Stimulated activated CD8-positive, alpha-beta memory T cell treated with anti-CD3 and anti-CD28 coated beads, Interleukin-4, amount 100 ng/mL, for 48 hours (primary cell): ENCODE results near the gene TP73.

Experiments
- DNase-seq: peaks from one replicate; pipeline ENCODE4 v3.0.0-alpha.2; 2020

The TP73 gene

DNA sequence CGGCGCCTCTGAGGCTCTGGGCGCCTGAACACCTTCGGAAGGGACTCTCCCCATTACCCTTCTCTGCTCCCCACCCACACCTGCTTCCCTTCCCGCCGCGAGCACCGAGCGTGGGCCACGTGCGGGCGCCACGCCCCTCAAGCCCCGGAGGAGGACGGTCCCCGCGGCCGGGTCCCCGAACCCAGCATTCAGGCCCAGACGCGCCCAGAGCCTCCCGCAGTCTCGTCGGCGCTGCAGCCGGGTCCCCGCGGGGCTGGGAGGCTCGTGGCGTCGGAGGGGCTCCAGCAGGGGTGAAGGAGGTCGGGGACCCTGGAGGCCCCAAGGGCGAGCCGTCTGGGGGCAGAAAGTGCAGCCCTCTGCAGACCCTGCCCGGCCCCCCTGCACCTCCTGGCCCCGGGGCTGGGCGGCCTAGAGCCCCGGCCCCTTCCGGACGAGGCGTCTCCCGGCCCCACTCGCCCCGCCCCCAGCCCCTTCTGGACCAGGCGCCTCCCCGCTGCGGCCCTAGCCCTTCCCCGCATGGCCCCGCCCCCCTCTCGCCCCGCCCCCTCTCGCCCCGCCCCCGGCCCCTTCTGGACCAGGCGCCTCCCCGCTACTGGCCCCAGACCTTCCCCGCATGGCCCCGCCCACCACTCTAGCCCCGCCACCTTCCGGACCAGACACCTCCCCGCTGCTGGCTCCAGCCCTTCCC lies 119.9 kb downstream of the TP73 start:
- DNase-seq = peak; percentile 92

DNA sequence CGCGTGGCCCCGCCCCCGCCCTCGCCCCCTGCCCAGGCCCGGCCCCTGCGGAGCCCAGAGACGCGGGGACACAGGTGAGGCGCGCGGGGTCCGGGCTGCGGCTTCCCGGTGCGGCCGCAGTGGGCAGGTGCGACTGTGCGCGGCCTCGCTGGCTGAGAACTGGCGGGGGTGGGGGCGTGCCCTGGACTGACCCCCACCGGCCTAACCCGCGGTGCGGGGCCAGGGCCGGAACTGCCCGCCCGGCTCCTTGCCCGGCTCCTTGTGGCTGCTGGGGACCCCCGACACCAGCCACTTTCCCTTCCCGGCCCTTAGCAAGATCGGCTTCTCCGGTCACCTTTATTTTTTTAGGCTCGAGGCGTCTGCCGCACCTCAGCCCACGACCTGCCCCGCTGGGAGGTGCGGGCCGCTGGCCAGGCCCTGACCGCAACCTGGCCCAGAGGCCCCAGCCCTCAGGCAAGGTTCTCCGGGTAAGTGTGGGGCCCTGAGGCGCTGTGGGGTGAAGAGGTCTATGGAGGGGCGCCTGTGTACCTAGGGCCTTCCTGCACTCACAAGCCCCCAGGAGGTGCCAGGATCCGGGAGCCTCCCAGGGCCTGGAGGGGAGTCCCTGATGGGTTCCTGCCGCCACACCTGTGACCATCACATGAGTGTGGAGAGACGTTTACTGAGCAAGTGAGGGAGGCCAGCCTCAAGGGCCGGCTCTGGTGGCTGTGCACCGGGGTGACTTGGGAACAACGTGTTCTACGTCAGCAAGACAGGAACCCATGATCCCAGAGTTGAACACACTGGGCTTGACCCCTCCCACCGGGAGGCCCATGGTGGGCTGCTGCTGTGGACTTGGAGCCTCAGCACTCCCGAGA lies 120.6 kb downstream of the TP73 start, which contains the start of gene SMIM1:
SMIM1 (plus strand) TSS at position 35 of the 857 bp plus-strand sequence. CDS start 2,625 bp downstream, outside the sequence.
- DNase-seq = no peak

DNA sequence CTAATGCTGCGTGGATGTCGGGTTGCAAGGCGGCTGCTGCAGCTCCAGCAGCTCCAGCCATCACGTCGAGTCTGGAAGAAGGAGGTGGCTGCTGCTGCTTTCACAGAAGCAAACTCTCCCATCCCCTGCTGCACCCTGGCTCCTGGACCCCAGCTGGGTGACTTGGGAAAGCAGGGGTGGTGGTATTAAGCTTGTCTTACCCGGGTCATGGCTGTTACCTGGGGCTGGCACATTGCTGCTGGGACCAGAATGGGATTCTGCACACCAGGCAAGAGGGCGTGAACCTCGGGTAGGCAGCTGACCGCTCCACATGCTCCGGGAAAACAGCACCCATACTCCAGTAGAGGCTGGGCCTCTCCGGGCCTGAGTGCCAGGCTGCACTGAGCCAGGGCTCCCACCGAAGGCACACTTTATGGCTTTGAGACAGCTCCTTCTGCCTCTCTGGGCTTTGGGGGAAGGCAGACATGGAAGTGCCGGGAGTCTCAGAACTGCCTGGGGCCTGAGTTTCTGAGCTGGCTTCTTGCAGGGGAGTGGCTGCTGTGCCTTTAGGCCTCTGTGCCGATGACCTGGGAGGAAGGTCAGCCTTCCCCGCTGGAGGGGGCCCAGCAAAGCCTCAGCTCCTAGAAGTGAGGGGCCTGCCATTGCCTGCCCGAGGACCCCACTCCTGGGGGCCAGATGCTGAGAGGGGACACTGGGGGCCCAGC lies 121.4 kb downstream of the TP73 start:
- no peak for DNase-seq

DNA sequence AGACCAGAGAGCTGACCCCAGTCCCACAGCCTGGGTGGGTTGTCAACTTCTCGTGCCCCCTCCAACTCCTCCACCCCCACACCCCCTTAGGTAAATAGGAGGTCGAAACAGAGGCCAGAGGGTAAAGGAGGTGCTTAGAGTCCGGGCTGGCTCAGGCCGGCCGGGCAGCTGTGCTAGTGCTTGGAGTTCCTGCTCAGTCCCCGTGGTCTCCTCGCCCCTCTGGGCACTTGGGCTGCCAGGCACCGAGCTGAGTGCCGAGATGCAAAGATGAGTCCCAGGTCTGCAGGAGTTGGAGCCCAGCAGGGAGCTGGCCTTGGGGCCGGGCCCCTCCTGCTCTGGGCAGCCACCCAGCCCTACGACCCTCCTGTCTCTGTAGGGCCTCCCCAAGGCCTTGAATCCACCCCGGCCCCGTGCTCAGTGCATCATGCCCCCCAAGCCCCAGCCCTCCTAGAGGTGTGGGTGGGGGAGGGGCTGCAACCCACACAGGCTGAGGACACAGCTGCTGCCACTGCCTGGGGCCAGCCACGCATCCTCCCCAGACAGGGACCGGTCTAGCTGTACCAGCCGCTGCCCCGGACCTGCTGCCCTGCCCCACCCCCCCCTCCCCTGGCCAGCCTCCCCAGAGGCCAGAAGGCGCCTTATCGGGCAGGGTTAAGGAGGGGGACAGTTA lies 122.1 kb downstream of the TP73 start:
- DNase-seq = no peak

DNA sequence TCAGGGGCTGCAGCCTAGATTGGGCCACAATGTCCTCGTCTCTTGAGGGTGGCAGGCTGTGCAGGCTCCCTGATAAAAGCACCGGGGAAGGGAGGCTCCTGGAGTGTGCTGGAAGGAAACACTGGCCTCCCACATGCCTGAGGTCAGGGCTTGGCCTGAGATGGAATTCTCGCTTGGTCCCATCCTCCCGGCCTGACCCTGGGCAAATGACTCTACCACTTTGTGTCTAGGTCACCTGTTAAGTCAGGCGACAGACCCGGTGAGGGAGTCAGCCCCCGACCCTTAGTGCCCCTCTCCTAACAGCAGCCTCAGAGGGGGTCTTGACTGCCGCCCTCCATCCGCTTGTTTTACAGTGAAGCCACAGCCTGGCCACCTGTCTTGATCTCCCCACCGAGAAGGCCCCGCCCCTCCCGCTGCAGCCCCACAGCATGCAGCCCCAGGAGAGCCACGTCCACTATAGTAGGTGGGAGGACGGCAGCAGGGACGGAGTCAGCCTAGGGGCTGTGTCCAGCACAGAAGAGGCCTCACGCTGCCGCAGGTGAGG lies 122.7 kb downstream of the TP73 start:
- no peak for DNase-seq

DNA sequence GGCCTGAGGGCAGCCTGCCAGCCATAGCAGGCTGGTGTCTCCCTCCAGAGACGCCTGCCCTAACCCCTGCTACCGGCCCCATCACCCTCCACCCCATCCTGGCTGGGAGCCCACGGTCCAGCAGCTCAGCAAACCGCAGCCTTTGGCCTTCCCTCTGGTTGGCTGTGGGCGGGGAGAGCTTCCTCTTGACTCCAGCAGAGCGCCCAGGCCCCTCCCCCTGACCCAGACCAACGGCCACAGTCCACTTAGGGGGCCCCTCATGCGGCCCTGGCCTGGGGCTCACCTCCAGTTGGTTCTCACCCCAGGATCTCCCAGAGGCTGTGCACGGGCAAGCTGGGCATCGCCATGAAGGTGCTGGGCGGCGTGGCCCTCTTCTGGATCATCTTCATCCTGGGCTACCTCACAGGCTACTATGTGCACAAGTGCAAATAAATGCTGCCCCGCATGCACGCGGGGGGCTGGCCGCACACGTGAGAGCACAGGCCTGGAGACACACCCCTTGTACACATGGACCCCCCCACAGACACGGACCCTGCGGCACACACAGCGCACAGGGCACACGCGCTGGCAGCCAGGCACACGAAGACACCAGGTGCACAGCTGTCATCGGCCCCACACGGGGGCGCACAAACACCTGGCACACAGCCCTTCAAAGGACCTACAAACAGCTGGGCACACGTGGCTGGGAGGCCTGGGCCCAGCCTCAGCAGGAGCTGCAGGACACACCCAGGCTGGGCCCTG lies 123.3 kb downstream of the TP73 start:
- peak; percentile 65 for DNase-seq

DNA sequence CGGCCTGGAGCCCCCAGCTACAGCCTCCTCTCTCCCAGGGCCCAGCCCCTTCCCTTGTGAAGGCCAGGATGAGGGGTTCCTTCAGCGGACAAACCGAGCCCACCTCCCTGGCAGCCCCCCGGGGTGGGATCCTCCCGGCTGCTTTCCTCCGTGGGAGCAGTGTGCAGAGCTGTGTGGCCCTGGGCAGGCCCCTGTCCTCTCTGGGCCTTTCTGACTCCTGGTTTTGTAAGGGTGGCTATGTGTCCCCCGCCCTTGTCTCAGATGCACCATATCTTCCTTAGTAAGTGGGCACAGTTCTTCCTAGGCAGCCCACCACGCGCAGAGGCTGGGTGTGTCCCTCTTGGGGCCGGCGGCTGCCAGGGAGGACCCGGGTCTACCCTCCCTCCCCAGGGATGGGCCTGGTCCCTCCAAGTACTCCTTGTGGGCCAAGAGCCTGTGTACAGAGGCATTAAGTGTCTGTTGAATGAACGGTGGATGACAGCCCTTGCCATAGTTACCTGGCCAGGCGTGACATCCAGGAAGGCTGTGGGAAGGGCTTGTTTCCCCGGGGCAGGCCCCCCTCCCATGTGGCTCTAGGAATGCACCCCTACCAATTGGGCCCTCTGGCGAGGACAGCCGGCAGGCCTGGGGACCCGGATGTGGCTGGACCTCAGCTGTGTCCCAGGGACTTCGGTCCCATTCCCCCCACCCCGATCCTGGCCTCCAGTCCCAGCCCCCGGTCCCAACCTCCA lies 124.1 kb downstream of the TP73 start:
- no peak for DNase-seq

DNA sequence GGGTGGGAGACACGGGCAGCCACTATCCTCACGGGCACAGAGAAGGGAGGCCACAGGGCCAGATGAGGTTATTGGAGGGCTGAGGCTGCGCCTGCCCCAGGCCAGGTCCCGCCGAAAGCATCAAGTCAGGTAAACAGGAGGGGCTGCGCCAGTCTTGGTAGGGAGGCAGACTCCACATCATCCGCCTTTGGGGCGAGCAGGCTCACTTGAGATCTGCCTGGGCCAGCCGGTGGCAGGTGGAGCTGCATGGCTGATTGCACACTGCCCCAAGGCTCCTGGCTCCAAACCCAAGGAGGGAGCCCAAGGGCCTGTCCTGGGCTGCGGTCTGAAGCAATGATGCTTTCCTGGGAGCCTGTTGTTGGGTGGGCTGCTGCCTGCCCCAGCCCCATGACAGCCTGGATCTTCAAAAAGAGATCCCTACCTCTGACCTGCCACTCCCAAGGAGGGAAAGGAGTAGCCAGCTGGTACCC lies 124.8 kb downstream of the TP73 start:
- DNase-seq = no peak

DNA sequence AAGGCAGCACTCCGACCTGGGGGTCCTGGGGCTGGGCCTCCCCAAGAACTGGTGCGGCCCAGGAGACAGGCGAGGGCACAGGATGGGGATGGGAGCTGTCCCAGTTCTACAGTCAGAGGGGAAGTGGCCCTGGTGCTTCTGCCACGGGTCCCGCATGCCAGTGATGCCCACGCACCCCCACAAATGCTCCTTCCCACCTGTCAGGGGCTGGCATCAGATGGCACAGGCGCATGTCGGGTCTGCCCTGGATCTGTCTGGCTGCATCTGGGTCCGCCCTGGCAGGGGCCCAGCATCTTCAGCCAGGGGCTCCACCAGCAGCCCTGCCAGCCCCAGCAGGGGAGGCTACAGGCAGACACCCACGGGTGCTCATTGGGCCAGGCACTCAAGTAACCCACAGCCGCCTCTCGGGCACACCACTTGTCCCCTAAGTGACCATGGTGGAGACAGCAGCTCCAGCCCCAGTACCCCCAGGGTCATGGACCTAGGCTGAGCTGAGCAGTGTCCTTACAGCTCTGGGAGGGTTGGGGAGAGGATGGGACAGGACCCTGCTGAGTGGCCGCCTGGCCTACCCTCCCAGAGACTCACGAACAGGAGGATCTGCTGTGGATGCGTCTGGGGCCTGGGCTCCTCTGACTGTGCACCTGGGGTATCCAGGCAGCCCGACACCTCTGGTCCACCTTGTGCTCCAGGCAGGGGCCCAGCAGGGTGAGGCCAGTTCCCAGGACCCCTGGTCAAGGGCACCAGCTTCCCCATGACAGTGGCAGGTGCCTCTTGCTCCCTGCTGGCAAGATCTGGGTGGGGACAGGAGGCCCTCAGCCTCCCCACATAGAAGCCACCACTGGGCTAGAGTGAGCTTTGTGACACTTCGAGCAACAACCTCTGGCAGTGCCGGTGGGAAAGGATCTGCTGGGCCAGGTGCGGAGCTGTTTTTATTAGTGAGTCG lies 125.6 kb downstream of the TP73 start:
- no peak for DNase-seq

DNA sequence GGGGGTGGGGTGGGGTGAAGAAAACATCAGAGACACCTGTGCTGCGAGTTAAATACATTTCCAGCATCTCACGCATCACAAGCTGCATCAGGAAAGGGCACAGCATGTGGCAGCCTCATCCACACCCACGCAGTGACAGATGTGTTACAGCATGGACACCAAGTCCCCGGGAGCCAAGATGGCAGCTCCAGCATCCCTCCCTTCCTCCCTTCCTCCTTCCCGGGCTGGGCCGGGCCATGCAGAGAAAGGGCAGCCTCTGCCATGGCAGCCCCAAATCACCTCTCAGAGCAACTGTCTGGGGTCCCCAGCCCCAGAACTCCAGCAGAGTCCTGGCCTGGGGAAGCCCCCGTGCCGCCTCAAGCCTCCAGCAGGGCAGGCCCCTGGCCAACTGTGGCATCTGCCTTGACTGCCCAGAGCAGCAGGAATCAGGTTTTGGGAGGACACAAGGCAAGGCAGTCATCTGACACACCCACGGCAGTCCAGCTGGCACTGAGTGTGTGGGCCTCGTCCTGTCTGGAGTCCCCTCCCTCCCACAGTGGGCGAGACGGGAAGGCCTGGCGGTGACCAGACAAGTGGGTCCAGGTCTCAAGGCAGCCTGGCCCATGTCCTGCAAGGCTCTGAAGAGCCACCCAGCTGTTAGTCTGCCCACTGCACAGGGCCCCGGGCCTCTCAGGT lies 126.4 kb downstream of the TP73 start:
- no peak for DNase-seq

DNA sequence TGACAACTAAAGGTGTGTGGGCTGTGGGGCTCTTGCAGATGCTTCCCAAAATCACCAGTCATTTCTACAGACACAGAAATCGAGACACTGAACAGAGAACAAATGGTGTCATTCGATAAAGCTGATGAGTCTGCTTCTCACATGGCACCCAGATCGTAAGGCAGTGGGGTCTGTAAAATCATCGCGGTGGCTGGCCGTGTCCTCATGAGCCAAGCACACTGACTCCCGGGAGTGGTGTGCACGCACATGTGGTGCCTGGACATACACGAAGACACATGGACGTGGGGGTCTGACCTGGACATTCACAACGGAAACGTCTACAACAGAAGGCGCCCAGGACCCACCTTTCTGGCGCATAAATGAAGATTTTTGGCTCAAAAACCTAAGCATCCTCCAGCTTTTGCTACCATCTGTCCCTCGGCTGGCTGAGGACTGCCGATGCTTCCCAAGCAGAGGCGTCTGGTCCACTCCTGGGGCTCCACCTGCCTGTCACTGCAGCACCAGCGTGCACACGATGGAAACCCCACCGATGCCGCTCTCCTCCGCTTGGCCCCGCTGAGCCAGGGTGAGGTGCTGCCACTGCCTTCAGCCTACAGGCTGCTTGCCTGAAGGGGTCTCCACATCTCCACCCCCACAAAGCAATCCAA lies 127.1 kb downstream of the TP73 start:
- DNase-seq = no peak

DNA sequence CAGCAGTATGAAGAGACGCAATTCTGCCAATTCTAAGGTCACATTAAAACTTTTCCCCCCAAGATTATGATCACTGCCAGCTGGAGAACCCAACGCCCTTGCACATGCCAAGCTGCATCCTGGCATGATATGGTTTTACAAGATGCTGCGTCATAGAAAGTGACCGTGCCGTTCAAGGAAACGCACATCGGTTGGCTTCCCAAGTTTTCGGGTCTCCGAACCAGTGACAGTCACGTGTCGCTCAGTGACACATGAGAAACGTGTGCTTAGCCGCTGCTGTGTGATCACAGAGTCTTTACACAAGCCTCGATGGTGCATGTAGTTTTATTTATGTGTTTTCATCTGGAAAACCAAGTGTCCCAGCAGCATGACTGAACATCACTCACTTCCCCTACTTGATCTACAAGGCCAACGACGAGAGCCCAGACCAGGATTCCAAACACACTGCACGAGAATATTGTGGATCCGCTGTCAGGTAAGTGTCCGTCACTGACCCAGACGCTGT lies 127.6 kb downstream of the TP73 start:
- DNase-seq = no peak

DNA sequence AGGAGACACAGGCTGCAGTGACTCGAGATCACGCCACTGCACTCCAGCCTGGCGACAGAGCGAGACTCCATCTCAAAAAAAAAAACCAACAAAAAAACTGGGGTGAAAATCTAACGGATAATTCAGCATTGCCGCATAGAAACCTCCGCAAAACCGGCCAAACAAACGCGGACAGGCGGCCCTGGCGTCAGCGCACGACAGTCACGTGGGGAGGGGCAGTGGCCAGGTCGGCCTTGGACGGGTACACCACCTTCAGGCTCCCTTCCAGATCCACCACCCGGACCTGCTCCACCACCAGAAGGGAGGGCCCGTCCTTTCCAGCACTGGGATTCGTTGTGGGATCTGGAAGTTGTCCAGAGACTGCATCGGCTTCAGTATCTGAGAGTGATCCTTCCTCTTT lies 128.6 kb downstream of the TP73 start:
- no peak for DNase-seq

DNA sequence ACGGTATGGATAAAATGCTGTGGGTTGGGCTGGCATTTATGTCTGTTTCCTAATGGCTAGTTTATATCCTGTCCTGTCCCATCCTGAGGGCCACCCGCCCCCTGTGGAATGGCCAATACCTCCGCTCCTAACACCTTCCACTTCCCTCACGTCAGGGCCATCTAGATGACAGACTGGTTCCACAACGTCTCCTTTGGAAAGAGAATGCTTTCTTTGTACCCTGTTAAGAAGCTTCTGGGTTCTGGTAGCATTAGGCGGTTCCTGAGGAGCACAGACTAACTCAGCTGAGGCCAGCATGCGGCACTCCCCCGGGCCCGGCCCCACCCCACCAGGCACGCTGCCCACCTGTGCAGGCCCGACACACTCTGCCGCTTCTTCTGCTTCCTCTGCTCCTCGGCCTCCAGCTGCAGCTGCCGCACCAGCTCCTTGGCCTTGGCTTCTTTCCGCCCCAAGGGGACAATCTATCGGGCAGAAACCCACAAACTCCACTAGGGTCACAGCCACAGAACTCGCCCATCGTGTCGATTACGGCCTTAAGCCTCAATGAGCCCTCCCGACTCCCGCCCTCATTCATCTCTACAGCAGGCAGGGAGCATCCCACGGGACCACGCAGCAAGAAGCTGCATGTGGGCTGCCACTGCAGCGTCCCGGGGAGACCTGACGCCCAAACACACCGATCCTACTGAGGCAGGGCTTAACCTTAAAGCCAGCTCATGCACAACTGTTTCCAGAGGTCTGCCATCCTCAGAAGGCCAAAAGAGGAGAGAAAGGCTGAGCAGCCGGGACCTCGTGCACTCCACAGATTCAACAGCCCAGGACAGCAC lies 131.5 kb downstream of the TP73 start:
- DNase-seq = no peak

DNA sequence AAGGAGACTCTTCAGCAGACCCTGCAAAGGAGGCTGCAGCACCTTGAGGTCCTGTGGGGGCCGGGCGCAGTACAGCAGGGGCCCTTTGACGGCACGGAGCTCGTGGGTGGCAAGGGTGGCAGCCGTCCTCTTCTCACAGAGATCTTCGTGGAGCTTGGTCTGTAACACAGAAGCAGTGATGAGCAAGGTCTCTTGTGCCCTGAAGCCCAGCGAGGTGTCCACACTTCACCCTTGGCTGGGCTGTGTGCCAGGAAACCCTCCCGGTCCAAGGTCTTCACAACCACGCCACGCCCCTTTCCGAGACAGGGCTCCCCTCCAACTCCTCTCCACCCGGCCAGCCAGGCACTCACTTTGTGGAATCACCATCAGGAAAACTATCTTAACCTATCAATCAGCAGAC lies 132.7 kb downstream of the TP73 start:
- DNase-seq = no peak

DNA sequence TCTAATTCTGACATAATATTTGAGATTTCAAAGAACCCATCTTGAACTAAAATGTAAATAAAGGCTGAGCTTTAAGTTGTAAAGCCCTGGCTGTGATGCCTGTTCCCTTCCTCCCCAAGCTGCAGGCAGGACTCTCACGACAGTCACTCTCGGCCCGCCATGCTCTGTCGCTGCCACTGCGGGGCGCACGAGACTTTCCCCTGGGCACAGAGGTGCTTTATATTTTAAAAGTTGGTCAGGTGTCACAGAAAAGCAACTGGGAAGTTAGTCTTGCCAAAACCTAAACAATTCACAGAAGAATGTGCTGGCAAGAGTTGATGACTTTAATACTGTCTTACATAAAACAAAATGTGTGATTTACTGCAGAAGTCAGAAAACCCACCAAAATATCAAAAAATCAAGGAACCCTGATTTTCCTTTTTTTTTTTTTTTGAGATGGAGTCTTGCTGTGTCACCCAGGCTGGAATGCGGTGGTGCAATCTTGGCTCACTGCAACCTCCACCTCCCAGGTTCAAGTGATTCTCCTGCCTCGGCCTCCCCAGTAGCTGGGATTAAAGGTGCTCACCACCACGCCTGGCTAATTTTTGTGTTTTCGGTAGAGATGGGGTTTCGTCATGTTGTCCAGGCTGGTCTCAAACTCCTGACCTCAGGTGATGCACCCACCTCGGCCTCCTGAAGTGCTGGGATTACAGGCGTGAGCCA lies 133.3 kb downstream of the TP73 start:
- DNase-seq = peak; percentile 50
